Activated gamma-delta T cell treated with Interleukin-2 at 50 U/mL for 16 hours (primary cell): Measurements from ENCODE around the gene MROH7.

Experiments used
- DNase-seq: peaks from one replicate; pipeline ENCODE4 v3.0.0-alpha.2; 2020

The MROH7 gene

GRCh38 chr1:54744696-54745095 is 103.1 kb downstream of the MROH7 start:
- DNase-seq = no peak

GRCh38 chr1:54745274-54745673 is 103.7 kb downstream of the MROH7 start:
- no peak for DNase-seq

- no peak for DNase-seq
Measured at GRCh38 chr1:54745864-54746263, 104.3 kb downstream of the MROH7 start.

GRCh38 chr1:54748094-54748835 is 106.7 kb downstream of the MROH7 start:
- no peak for DNase-seq

- no peak for DNase-seq
Measured at GRCh38 chr1:54750596-54750995, 109.0 kb downstream of the MROH7 start.

- DNase-seq = no peak
Measured at GRCh38 chr1:54751426-54751825, 109.8 kb downstream of the MROH7 start.

GRCh38 chr1:54754045-54754444 is 112.5 kb downstream of the MROH7 start:
- no peak for DNase-seq

GRCh38 chr1:54754486-54755285 is 113.1 kb downstream of the MROH7 start:
- no peak for DNase-seq

GRCh38 chr1:54757833-54758232 is 116.2 kb downstream of the MROH7 start:
- DNase-seq = no peak

GRCh38 chr1:54758678-54759348 is 117.2 kb downstream of the MROH7 start:
- DNase-seq = no peak
